Hematopoietic multipotent progenitor cell (in vitro differentiated cells): ENCODE data around the gene FGD1. TPM values are rescaled to one million over a fixed set of nuclear protein-coding genes. Genes with fewer than 3 reads are reported as not detected.

Experiments used
- DNase-seq, 3 donors: peaks; one replicate each; pipeline ENCODE4 v3.0.0-alpha.2; 2011 to 2015; ENCODE audit warnings: low read depth in 2 of 3, low spot score in 2 of 3
- total RNA-seq: library from RNA; depleted of rRNA; stranded (reverse); fragments of >200 nt; gene quantifications from one replicate; pipeline ENCODE4 v1.2.3, GENCODE V29; 2012

Gene FGD1
- total RNA-seq, 1 donor = under 0.01 TPM

DNA sequence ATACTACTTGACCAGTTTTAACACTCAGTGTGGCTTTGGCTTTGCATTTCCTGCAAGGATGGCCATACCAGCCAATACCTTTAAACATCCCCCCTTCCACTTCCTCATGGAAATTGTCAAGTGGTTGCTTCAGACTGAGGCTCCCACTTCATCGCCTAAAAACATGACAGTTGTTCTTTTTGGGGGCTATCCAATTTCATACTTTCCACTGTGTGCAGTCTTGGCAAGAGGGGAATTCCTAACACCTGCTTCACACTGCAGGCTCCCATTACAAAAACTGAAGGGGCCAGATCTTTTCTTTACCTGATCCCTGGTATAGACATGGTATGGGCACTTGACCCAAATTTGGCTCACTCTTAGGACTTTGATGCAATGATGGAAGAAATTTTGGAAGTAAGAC, 84.3 kb downstream of the FGD1 start:
- no peak for DNase-seq

DNA sequence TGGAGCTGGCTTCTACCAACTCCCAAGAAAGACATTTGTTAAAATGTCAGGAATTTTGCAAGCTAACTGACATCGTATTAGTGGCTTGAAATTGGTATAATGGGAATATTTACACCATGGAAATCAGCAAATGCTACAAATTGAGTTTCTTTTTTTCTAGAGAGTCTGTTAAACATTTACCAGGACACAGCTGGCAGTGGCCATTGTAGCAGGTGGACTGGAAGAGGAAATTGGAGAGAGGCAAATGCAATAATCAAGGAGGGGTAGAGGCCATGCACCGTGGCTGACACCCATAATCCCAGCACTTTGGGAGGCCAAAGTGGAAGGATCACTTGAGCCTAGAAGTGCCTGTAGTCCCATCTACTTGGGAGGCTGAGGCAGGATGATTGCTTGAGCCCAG, 88.8 kb downstream of the FGD1 start:
- no peak for DNase-seq

GRCh38 chrX:54397113-54397512, 98.9 kb downstream of the FGD1 start:
- DNase-seq = no peak

Other genes with a start within 250 kb of the FGD1 start
- 0.27 TPM for gene WNK3, start 138.2 kb downstream of the FGD1 start, total RNA-seq
- gene TSR2, start 55.8 kb downstream of the FGD1 start, total RNA-seq = 8.9 TPM
- gene GNL3L, start 34.0 kb upstream of the FGD1 start, total RNA-seq = 47.4 TPM